H9 (cell line): ENCODE measurements around the gene NOA1. TPM values are rescaled to one million over a fixed set of nuclear protein-coding genes. Genes with fewer than 3 reads are reported as not detected.

ENCODE experiments used
- DNase-seq: peaks from one replicate; pipeline ENCODE4 v3.0.0-alpha.2; 2017
- H2AFZ ChIP-seq: one replicate; pipeline ENCODE4 v1.6.1; 2013; ENCODE audit warnings: mild to moderate bottlenecking, low read length, control low read depth, moderate library complexity
- H2AK5ac ChIP-seq: 2 replicates; pipeline ENCODE4 v1.6.1; 2013; ENCODE audit warnings: low read length, control low read depth, mixed read lengths; ENCODE audit not compliant: insufficient read length
- H2BK120ac ChIP-seq: one replicate; pipeline ENCODE4 v1.6.1; 2013; ENCODE audit warnings: low read depth, mild to moderate bottlenecking, low read length, control low read depth, inconsistent platforms; ENCODE audit not compliant: poor library complexity, severe bottlenecking
- H2BK12ac ChIP-seq: 2 replicates; pipeline ENCODE4 v1.6.1; 2013; ENCODE audit warnings: low read length, control low read depth, mixed read lengths, low read depth; ENCODE audit not compliant: insufficient read length
- H2BK15ac ChIP-seq: 2 replicates; pipeline ENCODE4 v1.6.1; 2013; ENCODE audit warnings: low read depth, low read length, control low read depth
- H2BK20ac ChIP-seq: one replicate; pipeline ENCODE4 v1.6.1; 2013; ENCODE audit warnings: low read depth, mild to moderate bottlenecking, low read length, control low read depth, inconsistent platforms; ENCODE audit not compliant: poor library complexity, severe bottlenecking
- H2BK5ac ChIP-seq: 2 replicates; pipeline ENCODE4 v1.6.1; 2013; ENCODE audit warnings: low read length, control low read depth, mixed read lengths; ENCODE audit not compliant: insufficient read length
- H3K14ac ChIP-seq: 2 replicates; pipeline ENCODE4 v1.6.1; 2013; ENCODE audit warnings: low read length, control low read depth; ENCODE audit not compliant: insufficient read depth
- H3K18ac ChIP-seq: 2 replicates; pipeline ENCODE4 v1.6.1; 2013; ENCODE audit warnings: low read depth, mild to moderate bottlenecking, mixed read lengths, low read length, control low read depth; ENCODE audit not compliant: insufficient read length
- H3K23ac ChIP-seq: 2 replicates; pipeline ENCODE4 v1.6.1; 2013; ENCODE audit warnings: low read length, control low read depth, mixed read lengths, low read depth; ENCODE audit not compliant: insufficient read length
- H3K23me2 ChIP-seq: 2 replicates; pipeline ENCODE4 v1.6.1; 2013; ENCODE audit warnings: low read depth, mild to moderate bottlenecking, mixed read lengths, low read length, control low read depth; ENCODE audit not compliant: insufficient read length, poor library complexity, severe bottlenecking
- H3K27ac ChIP-seq: 2 replicates; pipeline ENCODE4 v1.5.1; 2013; ENCODE audit warnings: low read length, control low read depth, mixed read lengths, low read depth; ENCODE audit not compliant: insufficient read length
- H3K27me3 ChIP-seq: 2 replicates; pipeline ENCODE4 v1.6.1; 2013; ENCODE audit warnings: low read length, control low read depth, inconsistent platforms; ENCODE audit not compliant: insufficient read depth
- H3K4ac ChIP-seq: 2 replicates; pipeline ENCODE4 v1.6.1; 2013; ENCODE audit warnings: low read depth, mild to moderate bottlenecking, control low read depth, inconsistent platforms, low read length, moderate library complexity
- H3K4me1 ChIP-seq: 2 replicates; pipeline ENCODE4 v1.6.1; 2013; ENCODE audit warnings: low read length, control low read depth, inconsistent platforms; ENCODE audit not compliant: insufficient read depth
- H3K4me2 ChIP-seq: 2 replicates; pipeline ENCODE4 v1.6.1; 2013; ENCODE audit warnings: low read length, control low read depth, mixed read lengths; ENCODE audit not compliant: insufficient read length, insufficient read depth
- H3K56ac ChIP-seq: 2 replicates; pipeline ENCODE4 v1.6.1; 2013; ENCODE audit warnings: low read depth, mild to moderate bottlenecking, mixed read lengths, low read length, control low read depth; ENCODE audit not compliant: insufficient read length
- H3K79me1 ChIP-seq: 2 replicates; pipeline ENCODE4 v1.6.1; 2013; ENCODE audit warnings: low read depth, mild to moderate bottlenecking, moderate library complexity, low read length, control low read depth, inconsistent platforms; ENCODE audit not compliant: insufficient read depth, poor library complexity, severe bottlenecking
- H3K79me2 ChIP-seq: 2 replicates; pipeline ENCODE4 v1.6.1; 2013; ENCODE audit warnings: low read length, control low read depth, inconsistent platforms; ENCODE audit not compliant: insufficient read depth
- H3K9ac ChIP-seq: 2 replicates; pipeline ENCODE4 v1.6.1; 2013; ENCODE audit warnings: low read length, control low read depth, mixed read lengths; ENCODE audit not compliant: insufficient read length; ENCODE audit errors: extremely low read depth
- H3K9me3 ChIP-seq: one replicate; pipeline ENCODE4 v1.6.1; 2013; ENCODE audit warnings: low read depth, low read length, inconsistent platforms; ENCODE audit not compliant: control insufficient read depth
- H3T11ph ChIP-seq: one replicate; pipeline ENCODE4 v1.6.1; 2013; ENCODE audit warnings: mild to moderate bottlenecking, low read length, control low read depth, inconsistent platforms
- H4K20me1 ChIP-seq: one replicate; pipeline ENCODE4 v1.6.1; 2013; ENCODE audit not compliant: control insufficient read depth, insufficient read length, insufficient read depth
- H4K5ac ChIP-seq: 2 replicates; pipeline ENCODE4 v1.6.1; 2013; ENCODE audit warnings: low read depth, mild to moderate bottlenecking, mixed read lengths, low read length, control low read depth; ENCODE audit not compliant: insufficient read length
- H4K8ac ChIP-seq: replicated peaks from 2 replicates; pipeline ENCODE4 v1.6.1; 2013; ENCODE audit warnings: low read length, control low read depth, mixed read lengths, low read depth; ENCODE audit not compliant: insufficient read length
- H4K91ac ChIP-seq: 2 replicates; pipeline ENCODE4 v1.6.1; 2013; ENCODE audit warnings: low read depth, mild to moderate bottlenecking, moderate library complexity, mixed read lengths, low read length, control low read depth; ENCODE audit not compliant: insufficient read length
- H3K27ac Mint-ChIP-seq, 3 experiments: 2 replicates in 2 of 3; 3 replicates in 1 of 3; pipeline ENCODE4 v1.8.0; 2020 to 2021; ENCODE audit warnings: mixed read lengths in 3 of 3, mild to moderate bottlenecking in 1 of 3, moderate library complexity in 1 of 3
- H3K27me3 Mint-ChIP-seq: 2 replicates; pipeline ENCODE4 v1.8.0; 2021; ENCODE audit warnings: low read depth, mild to moderate bottlenecking, moderate library complexity, mixed read lengths
- H3K36me3 Mint-ChIP-seq, 3 experiments: 2 replicates in 2 of 3; 3 replicates in 1 of 3; pipeline ENCODE4 v1.8.0; 2020 to 2021; ENCODE audit warnings: low read depth in 3 of 3, mixed read lengths in 3 of 3; ENCODE audit not compliant: insufficient read depth in 1 of 3
- H3K4me1 Mint-ChIP-seq, 2 experiments: 2 replicates each; pipeline ENCODE4 v1.8.0; 2020; ENCODE audit warnings: mixed read lengths in 2 of 2
- H3K4me3 Mint-ChIP-seq, 2 experiments: 2 replicates in 1 of 2; 3 replicates in 1 of 2; pipeline ENCODE4 v1.8.0; 2020 to 2021; ENCODE audit warnings: mild to moderate bottlenecking in 2 of 2, mixed read lengths in 2 of 2, moderate library complexity in 1 of 2
- H3K9me3 Mint-ChIP-seq, 2 experiments: 2 replicates in 1 of 2; 3 replicates in 1 of 2; pipeline ENCODE4 v1.8.0; 2020; ENCODE audit warnings: mild to moderate bottlenecking in 2 of 2, mixed read lengths in 2 of 2, moderate library complexity in 1 of 2
- CTCF ChIP-seq: fragments of 200-600 bp; sonication (generic); conservative IDR thresholded peaks from 3 replicates; pipeline ENCODE4 v1.8.0; 2021; ENCODE audit warnings: antibody characterized with exemption, mild to moderate bottlenecking
- WGBS: extraction: QIAGEN DNeasy Blood & Tissue Kit; methylation state at CpG from one replicate; pipeline ENCODE4 v1.1.7; 2013; ENCODE audit warnings: missing lambda C conversion rate, low lambda C conversion rate, mixed read lengths; ENCODE audit not compliant: insufficient read length; ENCODE audit errors: extremely low coverage; 5-methylcytosine and 5-hydroxymethylcytosine counted together
- total RNA-seq: library from RNA; stranded (reverse); gene quantifications from 2 replicates; pipeline ENCODE4 v1.2.1, GENCODE V29; 2021

NOA1 gene
- total RNA-seq, 1 experiment from 2014 or later: 22.8 TPM

GRCh38 chr4:57023104-57023503 lies 45.7 kb upstream of the NOA1 start:
- no peak overlapping the region for H2BK15ac ChIP-seq
- no peak overlapping the region for H3K4me2 ChIP-seq
- Mint-ChIP-seq H3K9me3 (no peaks in the 10 kb centered on the region), H3K27me3 (no peaks in the 10 kb centered on the region), H3K4me3 (no peak overlapping the region), H3K36me3 (peaks cover 54 to 86% (median 82%) of the 10 kb centered on the region in 3 experiments; a peak in 6 of 7 replicates), H3K27ac (no peak overlapping the region), H3K4me1 (no peaks in the 10 kb centered on the region)
- H3T11ph ChIP-seq: no peak overlapping the region
- no peak overlapping the region for H3K27ac ChIP-seq
- H4K20me1 ChIP-seq: no peaks in the 10 kb centered on the region
- no peaks in the 10 kb centered on the region for H3K79me2 ChIP-seq
- no peaks in the 10 kb centered on the region for H3K23me2 ChIP-seq
- no peak overlapping the region for H2BK5ac ChIP-seq
- H2AFZ ChIP-seq: no peak overlapping the region
- H3K4ac ChIP-seq: no peak overlapping the region
- H2BK120ac ChIP-seq: no peak overlapping the region
- no peak for TF ChIP-seq CTCF
- H3K14ac ChIP-seq: no peak overlapping the region
- no peak overlapping the region for H4K8ac ChIP-seq
- DNase-seq: no peak
- no peak overlapping the region for H3K9ac ChIP-seq
- H3K9me3 ChIP-seq: no peaks in the 10 kb centered on the region
- H3K79me1 ChIP-seq: no peaks in the 10 kb centered on the region
- H2BK12ac ChIP-seq: no peak overlapping the region
- H3K27me3 ChIP-seq: no peaks in the 10 kb centered on the region
- H3K56ac ChIP-seq: no peak overlapping the region
- WGBS: no CpG with 5 or more reads among the region's 4 CpGs
- H3K23ac ChIP-seq: no peak overlapping the region
- no peak overlapping the region for H4K5ac ChIP-seq
- H2BK20ac ChIP-seq: no peak overlapping the region
- no peak overlapping the region for H4K91ac ChIP-seq
- H2AK5ac ChIP-seq: no peak overlapping the region
- H3K4me1 ChIP-seq: no peaks in the 10 kb centered on the region
- no peak overlapping the region for H3K18ac ChIP-seq
